ENCODE data around the gene PLD3. TPM values are rescaled to one million over a fixed set of nuclear protein-coding genes. Genes with fewer than 3 reads are reported as not detected.
A peak's percentile ranks its signal among the peaks of the same experiment; 100 is the strongest.

Gene PLD3
- total and polyA plus RNA-seq, 4 donors, result 205 to 407 (median 238) TPM

DNA sequence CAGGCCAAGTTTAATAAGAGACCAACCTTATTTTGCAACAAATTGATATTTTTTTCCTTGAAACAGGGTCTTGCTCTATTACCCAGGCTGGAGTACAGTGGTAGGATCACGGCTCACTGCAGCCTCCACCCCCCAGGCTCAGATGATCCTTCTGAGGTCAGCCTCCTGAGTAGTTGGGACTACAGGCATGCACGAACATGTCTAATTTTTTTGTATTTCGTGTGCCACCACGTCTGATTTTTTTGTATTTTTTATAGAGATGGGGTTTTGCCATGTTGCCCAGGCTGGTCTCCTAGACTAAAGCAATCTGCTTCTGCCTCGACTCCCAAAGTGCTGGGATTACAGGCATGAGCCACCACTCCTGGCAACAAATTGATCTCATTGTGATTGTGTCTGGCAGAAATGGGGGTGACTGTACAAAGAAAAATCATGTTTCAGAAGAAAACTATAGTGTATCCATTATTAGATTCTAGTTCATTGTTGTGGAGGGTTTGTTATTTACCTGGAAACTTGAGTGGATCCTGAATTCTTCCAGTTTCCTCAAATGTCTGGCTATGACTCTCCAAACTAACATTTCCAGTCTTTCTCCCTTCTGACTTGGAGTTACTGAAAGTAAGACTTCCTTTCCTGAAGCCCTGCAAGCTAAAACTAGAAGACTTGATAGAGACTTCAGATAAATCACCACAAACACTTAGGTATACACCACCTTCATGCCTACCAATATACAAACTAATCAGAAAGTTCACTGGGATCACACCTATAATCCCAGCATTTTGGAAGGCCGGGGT, 46.1 kb upstream of the PLD3 start:
- ATAC-seq (ENCODE audit: insufficient read depth, low FRiP score) (no peak), DNase-seq (peak in 1 of 3 donors; percentile 25)
- no peak overlapping the region for H3K4me3 ChIP-seq
- no peaks in the 10 kb centered on the region for H3K27me3 ChIP-seq (ENCODE audit: control insufficient read depth in 3 of 3, insufficient read depth in 3 of 3, low read length in 2 of 3)
- H3K9ac ChIP-seq (ENCODE audit: insufficient read depth in 1 of 2, low read length in 2 of 2), result no peak overlapping the region
- H3K4me1 ChIP-seq (ENCODE audit: control insufficient read depth in 5 of 5, insufficient read depth in 5 of 5, low read length in 5 of 5), result peaks cover 0 to 3% (median 0%) of the 10 kb centered on the region in 5 donors
- H3K27ac ChIP-seq (ENCODE audit: low read depth in 1 of 2, low read length in 1 of 2), result no peak overlapping the region
- H3K9me3 ChIP-seq (ENCODE audit: control insufficient read depth in 4 of 4, insufficient read depth in 3 of 4, low read length in 3 of 4), result no peaks in the 10 kb centered on the region
- TF ChIP-seq, protein P1, sequence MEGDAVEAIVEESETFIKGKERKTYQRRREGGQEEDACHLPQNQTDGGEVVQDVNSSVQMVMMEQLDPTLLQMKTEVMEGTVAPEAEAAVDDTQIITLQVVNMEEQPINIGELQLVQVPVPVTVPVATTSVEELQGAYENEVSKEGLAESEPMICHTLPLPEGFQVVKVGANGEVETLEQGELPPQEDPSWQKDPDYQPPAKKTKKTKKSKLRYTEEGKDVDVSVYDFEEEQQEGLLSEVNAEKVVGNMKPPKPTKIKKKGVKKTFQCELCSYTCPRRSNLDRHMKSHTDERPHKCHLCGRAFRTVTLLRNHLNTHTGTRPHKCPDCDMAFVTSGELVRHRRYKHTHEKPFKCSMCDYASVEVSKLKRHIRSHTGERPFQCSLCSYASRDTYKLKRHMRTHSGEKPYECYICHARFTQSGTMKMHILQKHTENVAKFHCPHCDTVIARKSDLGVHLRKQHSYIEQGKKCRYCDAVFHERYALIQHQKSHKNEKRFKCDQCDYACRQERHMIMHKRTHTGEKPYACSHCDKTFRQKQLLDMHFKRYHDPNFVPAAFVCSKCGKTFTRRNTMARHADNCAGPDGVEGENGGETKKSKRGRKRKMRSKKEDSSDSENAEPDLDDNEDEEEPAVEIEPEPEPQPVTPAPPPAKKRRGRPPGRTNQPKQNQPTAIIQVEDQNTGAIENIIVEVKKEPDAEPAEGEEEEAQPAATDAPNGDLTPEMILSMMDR (IDR thresholded peaks at IDR 0.05; ENCODE audit: control extremely low read depth, extremely low read depth), result no peak
- no peaks in the 10 kb centered on the region for H3K36me3 ChIP-seq (ENCODE audit: control insufficient read depth in 4 of 4, insufficient read depth in 4 of 4, low read length in 4 of 4)
- WGBS, 2 donors, result 86 to 88% methylated on average over 6 of the region's 6 CpGs

DNA sequence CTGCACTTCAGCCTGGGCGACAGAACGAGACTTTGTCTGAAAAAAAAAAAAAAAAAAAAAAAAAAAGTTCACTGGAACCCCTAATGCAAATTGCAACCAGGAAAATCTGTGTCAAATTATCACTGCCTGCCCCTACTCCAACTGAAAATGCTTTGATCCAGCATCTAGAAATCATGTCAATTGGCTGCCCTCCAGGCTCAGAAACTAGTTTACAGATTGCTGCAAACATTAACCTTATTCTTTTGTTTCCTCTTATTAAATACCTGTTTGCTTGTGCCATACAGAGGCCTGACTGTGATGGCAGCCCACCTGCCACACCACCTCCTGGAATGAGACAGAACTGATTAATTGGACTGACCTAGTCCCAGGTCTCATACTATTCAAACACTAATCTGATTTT, 44.7 kb upstream of the PLD3 start:
- Histone ChIP-seq H3K4me1 (ENCODE audit: control insufficient read depth in 5 of 5, insufficient read depth in 5 of 5, low read length in 5 of 5) (peaks cover 0 to 3% (median 0%) of the 10 kb centered on the region in 5 donors), H3K4me3 (no peak overlapping the region), H3K27me3 (ENCODE audit: control insufficient read depth in 3 of 3, insufficient read depth in 3 of 3, low read length in 2 of 3) (no peaks in the 10 kb centered on the region), H3K9ac (ENCODE audit: insufficient read depth in 1 of 2, low read length in 2 of 2) (no peak overlapping the region), H3K9me3 (ENCODE audit: control insufficient read depth in 4 of 4, insufficient read depth in 3 of 4, low read length in 3 of 4) (no peaks in the 10 kb centered on the region), H3K27ac (ENCODE audit: low read depth in 1 of 2, low read length in 1 of 2) (no peak overlapping the region), H3K36me3 (ENCODE audit: control insufficient read depth in 4 of 4, insufficient read depth in 4 of 4, low read length in 4 of 4) (no peaks in the 10 kb centered on the region)
- whole genome bisulfite sequencing, 2 donors, result 93 to 95% methylated on average over 2 of the region's 2 CpGs
- DNase-seq (no peak), ATAC-seq (ENCODE audit: insufficient read depth, low FRiP score) (no peak)
- TF ChIP-seq, protein P1 (IDR thresholded peaks at IDR 0.05; ENCODE audit: control extremely low read depth, extremely low read depth), result no peak

DNA sequence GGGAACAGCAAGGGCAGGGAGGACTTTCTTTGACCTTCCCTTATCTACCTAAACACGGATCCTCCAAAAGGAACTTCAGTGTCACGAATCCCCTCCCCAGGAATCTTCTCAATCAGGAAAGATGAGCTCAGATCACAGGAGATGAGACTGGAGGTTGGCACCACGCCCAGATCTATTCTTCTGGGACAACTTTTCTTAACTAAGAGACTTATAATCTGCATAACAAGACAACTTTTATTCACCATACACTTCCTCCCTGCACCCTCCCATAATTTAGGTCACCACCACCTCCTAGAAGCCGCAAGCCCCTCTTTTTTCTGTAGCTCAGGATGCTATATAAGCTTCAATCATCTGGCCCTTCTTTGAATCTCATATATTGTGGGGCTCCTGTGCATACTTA, 44.2 kb upstream of the PLD3 start:
- DNase-seq, result no peak
- TF ChIP-seq, protein P1 (IDR thresholded peaks at IDR 0.05; ENCODE audit: control extremely low read depth, extremely low read depth), result no peak
- H3K9me3 ChIP-seq (ENCODE audit: control insufficient read depth in 4 of 4, insufficient read depth in 3 of 4, low read length in 3 of 4), result no peaks in the 10 kb centered on the region
- no peak overlapping the region for H3K4me3 ChIP-seq
- ATAC-seq (ENCODE audit: insufficient read depth, low FRiP score), result no peak
- H3K4me1 ChIP-seq (ENCODE audit: control insufficient read depth in 5 of 5, insufficient read depth in 5 of 5, low read length in 5 of 5), result peaks cover 0 to 3% (median 0%) of the 10 kb centered on the region in 5 donors
- no peak overlapping the region for H3K9ac ChIP-seq (ENCODE audit: insufficient read depth in 1 of 2, low read length in 2 of 2)
- no peaks in the 10 kb centered on the region for H3K36me3 ChIP-seq (ENCODE audit: control insufficient read depth in 4 of 4, insufficient read depth in 4 of 4, low read length in 4 of 4)
- H3K27me3 ChIP-seq (ENCODE audit: control insufficient read depth in 3 of 3, insufficient read depth in 3 of 3, low read length in 2 of 3), result no peaks in the 10 kb centered on the region
- H3K27ac ChIP-seq (ENCODE audit: low read depth in 1 of 2, low read length in 1 of 2), result no peak overlapping the region
- WGBS, 2 donors, result 72 to 74% methylated on average over 4 of the region's 4 CpGs
